GM12873 (cell line): ENCODE data around the gene GH1.
"Not testable (repeated sequence)": the region's sequence is repeated elsewhere in the genome, so short reads cannot be mapped to it uniquely, and the experiment has no call there.

Source experiments
- CTCF ChIP-seq: IDR thresholded peaks from 2 replicates; pipeline ENCODE4 v1.5.1; 2012; ENCODE audit warnings: low read depth, mild to moderate bottlenecking, moderate library complexity, low read length, control low read depth; ENCODE audit not compliant: insufficient read depth; ENCODE audit errors: missing control alignments

The GH1 gene

GRCh38 chr17:63918789-63919305, at the start of gene GH1:
GH1 (minus strand) TSS chr17:63918839; CDS start chr17:63918776, 63 bp downstream.
- not testable (repeated sequence) for TF ChIP-seq CTCF

GRCh38 chr17:63967953-63968352, 49.3 kb upstream of the GH1 start:
- TF ChIP-seq CTCF, result no peak

DNA sequence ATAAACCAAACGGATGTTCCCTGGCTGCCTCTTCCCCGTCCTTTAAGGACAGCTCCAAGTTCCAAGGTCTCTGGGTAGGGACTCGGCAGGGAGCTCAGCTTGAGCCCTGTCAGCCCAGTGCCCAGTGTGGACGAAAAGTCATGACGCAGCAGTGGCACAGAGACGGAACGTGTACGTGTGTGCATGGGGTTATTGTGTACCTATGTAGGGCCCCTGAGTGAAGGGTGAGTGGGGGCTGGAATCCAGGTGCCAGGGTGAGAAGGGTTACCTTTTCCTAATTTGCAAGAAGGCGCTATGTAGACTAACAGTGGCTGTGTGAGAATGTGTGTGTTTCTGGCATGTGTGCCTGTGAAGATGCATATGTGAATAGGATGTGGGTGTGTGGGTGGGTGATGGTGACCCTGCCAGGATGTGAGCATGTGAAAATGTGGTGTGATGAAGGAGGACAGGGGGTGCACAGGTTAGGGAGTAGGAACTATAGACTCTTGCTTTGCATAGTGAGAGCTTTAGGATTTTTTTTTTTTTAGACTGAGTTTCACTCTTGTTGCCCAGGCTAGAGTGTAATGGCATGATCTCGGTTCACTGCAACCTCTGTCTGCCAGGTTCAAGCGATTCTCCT, 48.1 kb upstream of the GH1 start:
- no peak for TF ChIP-seq CTCF

- no peak for TF ChIP-seq CTCF
Observed at GRCh38 chr17:63963123-63963522, 44.5 kb upstream of the GH1 start.

- TF ChIP-seq CTCF, result no peak
Observed at GRCh38 chr17:63962298-63962744, 43.7 kb upstream of the GH1 start.

GRCh38 chr17:63961355-63962212, 42.9 kb upstream of the GH1 start:
- no peak for TF ChIP-seq CTCF

DNA sequence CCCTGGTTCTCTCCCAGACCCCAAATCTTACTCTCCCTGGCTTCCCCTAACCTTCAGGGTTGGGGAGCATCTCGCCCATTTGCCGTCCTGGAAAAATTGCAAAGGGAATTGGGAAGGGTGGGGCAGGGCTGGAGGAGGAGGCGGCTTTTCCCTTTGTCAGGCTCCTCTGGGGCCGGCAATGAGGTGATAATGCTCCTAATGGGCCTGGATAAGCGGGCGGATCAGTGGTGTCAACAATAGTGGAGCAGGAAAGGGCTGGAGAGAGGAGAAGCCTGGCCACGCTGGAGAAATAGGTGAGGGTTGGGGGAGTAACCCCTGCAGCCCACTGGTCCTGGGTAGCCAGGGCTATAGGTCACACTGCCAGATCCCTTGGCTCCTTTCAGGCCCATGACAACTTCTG, 41.8 kb upstream of the GH1 start:
- TF ChIP-seq CTCF, result no peak
